Testis (tissue), 2 donors: ENCODE data around the gene FAM20C.

Source experiments
- CTCF ChIP-seq, 3 experiments: fragments of 450-650 bp in 2 of 3; fragments of 200-600 bp in 1 of 3; sonication (generic) in 1 of 3; IDR thresholded peaks; one replicate each; pipeline ENCODE4 v1.5.1; 2016 to 2019; ENCODE audit warnings: antibody characterized with exemption in 3 of 3, mild to moderate bottlenecking in 2 of 3, moderate library complexity in 1 of 3
- POLR2A ChIP-seq: fragments of 450-650 bp; IDR thresholded peaks from one replicate; pipeline ENCODE4 v1.6.1; 2017; ENCODE audit warnings: antibody characterized with exemption, mild to moderate bottlenecking, moderate library complexity

- TF ChIP-seq POLR2A (no peak), CTCF (IDR thresholded peaks at IDR 0.05) (no peak)
Observed at GRCh38 chr7:222716-223041, 30.3 kb downstream of the FAM20C start.
